ENCODE results near the gene IQGAP2. TPM values are rescaled to one million over a fixed set of nuclear protein-coding genes. Genes with fewer than 3 reads are reported as not detected.

IQGAP2 gene
- total RNA-seq, 6 donors from 2014 or later = 24.3 to 57.6 (median 28.9) TPM

DNA sequence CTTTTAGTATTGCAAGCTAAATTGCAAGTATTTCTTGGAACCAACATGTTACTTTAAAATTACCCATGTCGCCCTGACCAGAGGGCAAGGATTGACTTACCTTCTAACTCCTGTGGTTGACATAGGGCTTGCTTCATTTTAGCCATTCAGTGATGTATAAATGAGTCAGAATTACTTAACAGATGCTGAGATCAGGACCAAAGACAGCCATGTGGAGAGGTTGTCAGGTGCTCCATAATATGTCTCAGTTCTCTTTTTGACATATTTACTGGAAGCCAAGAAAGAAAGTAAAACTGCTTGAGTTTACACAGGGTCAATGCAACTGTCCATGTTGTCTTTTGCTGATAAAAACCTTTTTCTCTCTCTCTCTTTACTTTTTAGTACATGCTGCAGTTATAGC is 186.9 kb downstream of the IQGAP2 start:
- no peak for TF ChIP-seq POLR2A (IDR thresholded peaks at IDR 0.05)
- no peak for DNase-seq
- no peaks in the 10 kb centered on the region for H3K9me3 ChIP-seq
- no peaks in the 10 kb centered on the region for H3K4me1 ChIP-seq
- H3K4me3 ChIP-seq = no peak overlapping the region
- H3K27ac ChIP-seq = no peak overlapping the region
- ATAC-seq (ENCODE audit: low FRiP score in 2 of 2) = no peak
- no peaks in the 10 kb centered on the region for H3K27me3 ChIP-seq
- peaks cover 0 to 4% (median 0%) of the 10 kb centered on the region in 4 donors for H3K36me3 ChIP-seq
- WGBS, 2 donors = 89 to 100% methylated on average over 1 of the region's 1 CpG

GRCh38 chr5:76591366-76591765 is 188.3 kb downstream of the IQGAP2 start:
- Histone ChIP-seq H3K4me1 (no peaks in the 10 kb centered on the region), H3K27me3 (no peaks in the 10 kb centered on the region), H3K9me3 (no peaks in the 10 kb centered on the region), H3K4me3 (no peak overlapping the region), H3K27ac (no peak overlapping the region), H3K36me3 (peaks cover 0 to 4% (median 0%) of the 10 kb centered on the region in 4 donors)
- WGBS, 2 donors = 96 to 98% methylated on average over 3 of the region's 3 CpGs
- TF ChIP-seq, protein P1, sequence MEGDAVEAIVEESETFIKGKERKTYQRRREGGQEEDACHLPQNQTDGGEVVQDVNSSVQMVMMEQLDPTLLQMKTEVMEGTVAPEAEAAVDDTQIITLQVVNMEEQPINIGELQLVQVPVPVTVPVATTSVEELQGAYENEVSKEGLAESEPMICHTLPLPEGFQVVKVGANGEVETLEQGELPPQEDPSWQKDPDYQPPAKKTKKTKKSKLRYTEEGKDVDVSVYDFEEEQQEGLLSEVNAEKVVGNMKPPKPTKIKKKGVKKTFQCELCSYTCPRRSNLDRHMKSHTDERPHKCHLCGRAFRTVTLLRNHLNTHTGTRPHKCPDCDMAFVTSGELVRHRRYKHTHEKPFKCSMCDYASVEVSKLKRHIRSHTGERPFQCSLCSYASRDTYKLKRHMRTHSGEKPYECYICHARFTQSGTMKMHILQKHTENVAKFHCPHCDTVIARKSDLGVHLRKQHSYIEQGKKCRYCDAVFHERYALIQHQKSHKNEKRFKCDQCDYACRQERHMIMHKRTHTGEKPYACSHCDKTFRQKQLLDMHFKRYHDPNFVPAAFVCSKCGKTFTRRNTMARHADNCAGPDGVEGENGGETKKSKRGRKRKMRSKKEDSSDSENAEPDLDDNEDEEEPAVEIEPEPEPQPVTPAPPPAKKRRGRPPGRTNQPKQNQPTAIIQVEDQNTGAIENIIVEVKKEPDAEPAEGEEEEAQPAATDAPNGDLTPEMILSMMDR (IDR thresholded peaks at IDR 0.05) = no peak
- no peak for TF ChIP-seq EP300 (IDR thresholded peaks at IDR 0.05)
- TF ChIP-seq POLR2AphosphoS5 (IDR thresholded peaks at IDR 0.05) = no peak
- no peak for TF ChIP-seq POLR2A (IDR thresholded peaks at IDR 0.05)
- ATAC-seq (ENCODE audit: low FRiP score in 2 of 2) = no peak
- DNase-seq = no peak

DNA sequence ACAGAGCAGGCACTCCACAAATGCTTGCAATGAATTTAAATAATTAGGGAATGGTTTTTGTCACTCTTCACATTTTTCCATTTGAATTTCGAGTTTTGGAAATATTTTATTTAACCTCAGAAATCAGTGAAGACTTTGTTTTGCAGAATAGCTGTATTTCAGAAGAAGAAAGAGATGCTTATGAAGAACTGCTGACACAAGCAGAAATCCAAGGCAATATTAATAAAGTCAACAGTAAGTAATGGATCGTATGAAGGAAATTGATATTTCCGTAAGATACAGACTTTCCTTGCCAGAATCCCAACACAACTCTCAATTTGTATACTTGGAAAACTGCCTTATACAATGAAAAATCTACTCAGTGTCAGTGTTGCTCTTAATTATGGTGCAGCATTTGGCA is 189.6 kb downstream of the IQGAP2 start:
- peaks cover 0 to 4% (median 0%) of the 10 kb centered on the region in 4 donors for H3K36me3 ChIP-seq
- H3K4me3 ChIP-seq = no peak overlapping the region
- WGBS, 2 donors = 58 to 74% methylated on average over 3 of the region's 3 CpGs
- no peaks in the 10 kb centered on the region for H3K27me3 ChIP-seq
- no peaks in the 10 kb centered on the region for H3K9me3 ChIP-seq
- DNase-seq (no peak), ATAC-seq (ENCODE audit: low FRiP score in 2 of 2) (no peak)
- no peak overlapping the region for H3K27ac ChIP-seq
- TF ChIP-seq POLR2AphosphoS5 (IDR thresholded peaks at IDR 0.05) (no peak), EP300 (IDR thresholded peaks at IDR 0.05) (no peak), POLR2A (IDR thresholded peaks at IDR 0.05) (no peak)
- TF ChIP-seq, protein P1 (IDR thresholded peaks at IDR 0.05) = no peak
- no peaks in the 10 kb centered on the region for H3K4me1 ChIP-seq

DNA sequence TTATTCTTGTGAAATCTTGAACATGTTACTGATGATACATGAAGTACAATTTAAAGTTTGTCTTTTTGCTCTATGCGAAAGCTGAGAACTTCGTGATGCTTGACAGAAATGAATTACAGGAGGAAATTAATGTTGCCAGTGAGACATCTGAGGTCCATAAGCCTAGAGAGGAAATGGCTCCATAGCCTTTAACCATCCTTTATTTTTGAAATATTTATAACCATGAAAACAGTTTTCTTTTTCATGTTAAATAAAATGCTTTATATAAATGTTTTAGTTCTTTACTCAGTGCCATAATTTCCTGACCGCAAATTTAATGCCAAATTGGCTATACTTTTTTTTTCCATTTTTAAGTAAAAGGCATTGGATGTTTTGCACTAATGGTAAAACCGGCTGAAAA is 191.0 kb downstream of the IQGAP2 start:
- TF ChIP-seq, protein P1 (IDR thresholded peaks at IDR 0.05) = no peak
- TF ChIP-seq EP300 (IDR thresholded peaks at IDR 0.05) = no peak
- TF ChIP-seq POLR2AphosphoS5 (IDR thresholded peaks at IDR 0.05) = no peak
- no peak for TF ChIP-seq POLR2A (IDR thresholded peaks at IDR 0.05)
- H3K27me3 ChIP-seq = no peaks in the 10 kb centered on the region
- DNase-seq (no peak), ATAC-seq (ENCODE audit: low FRiP score in 2 of 2) (no peak)
- no peaks in the 10 kb centered on the region for H3K4me1 ChIP-seq
- 82 to 94% methylated on average over 4 of the region's 4 CpGs for WGBS, 2 donors
- no peak overlapping the region for H3K27ac ChIP-seq
- H3K4me3 ChIP-seq = no peak overlapping the region
- H3K36me3 ChIP-seq = peaks cover 0 to 4% (median 0%) of the 10 kb centered on the region in 4 donors
- no peaks in the 10 kb centered on the region for H3K9me3 ChIP-seq

DNA sequence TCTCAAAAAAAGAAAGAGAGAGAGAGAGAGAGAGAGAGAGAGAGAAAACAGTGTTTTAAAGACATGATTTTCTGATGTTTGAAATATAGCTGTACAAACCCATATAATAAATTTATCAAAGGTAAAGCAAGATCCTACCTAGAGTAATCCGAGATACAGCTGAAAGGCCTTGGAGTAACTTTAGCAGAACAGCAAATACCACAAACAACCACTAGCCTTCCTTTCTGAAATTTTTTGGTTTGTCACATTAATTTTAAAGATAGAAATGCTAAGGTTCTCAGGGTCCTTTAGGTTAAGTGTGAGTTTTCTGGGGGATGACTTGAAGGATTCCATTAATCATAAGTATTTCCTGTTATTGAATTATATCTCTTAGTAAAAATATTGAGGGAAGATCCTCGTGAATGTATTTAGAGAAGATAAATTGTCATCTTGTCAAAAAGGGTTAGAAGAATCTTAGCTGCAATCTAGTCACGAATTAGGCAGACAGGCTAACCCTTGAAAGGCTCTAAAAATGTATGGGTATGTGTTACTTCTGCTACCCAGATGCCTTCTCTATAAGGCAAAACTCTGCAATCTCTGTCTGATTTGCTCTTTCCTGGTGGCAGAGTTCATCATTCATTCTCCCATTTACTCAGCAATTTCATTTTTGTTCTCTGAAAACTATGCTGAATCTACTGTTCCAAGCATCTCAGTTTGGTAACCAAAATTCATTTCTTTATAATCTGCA is 192.8 kb downstream of the IQGAP2 start:
- Histone ChIP-seq H3K4me1 (no peaks in the 10 kb centered on the region), H3K27me3 (no peaks in the 10 kb centered on the region), H3K9me3 (no peaks in the 10 kb centered on the region), H3K27ac (no peak overlapping the region), H3K4me3 (no peak overlapping the region), H3K36me3 (peaks cover 0 to 4% (median 0%) of the 10 kb centered on the region in 4 donors)
- ATAC-seq (ENCODE audit: low FRiP score in 2 of 2) (no peak), DNase-seq (no peak)
- TF ChIP-seq, protein P1 (IDR thresholded peaks at IDR 0.05) = no peak
- no peak for TF ChIP-seq EP300 (IDR thresholded peaks at IDR 0.05)
- no peak for TF ChIP-seq POLR2AphosphoS5 (IDR thresholded peaks at IDR 0.05)
- TF ChIP-seq POLR2A (IDR thresholded peaks at IDR 0.05) = no peak
- WGBS, 2 donors = 69 to 82% methylated on average over 3 of the region's 3 CpGs
